H9 (cell line): Measurements from ENCODE around the gene SRSF4. TPM values are rescaled to one million over a fixed set of nuclear protein-coding genes. Genes with fewer than 3 reads are reported as not detected.

Experiments used
- DNase-seq: peaks from one replicate; pipeline ENCODE4 v3.0.0-alpha.2; 2017
- H2AFZ ChIP-seq: one replicate; pipeline ENCODE4 v1.6.1; 2013; ENCODE audit warnings: mild to moderate bottlenecking, low read length, control low read depth, moderate library complexity
- H2AK5ac ChIP-seq: 2 replicates; pipeline ENCODE4 v1.6.1; 2013; ENCODE audit warnings: low read length, control low read depth, mixed read lengths; ENCODE audit not compliant: insufficient read length
- H2BK120ac ChIP-seq: one replicate; pipeline ENCODE4 v1.6.1; 2013; ENCODE audit warnings: low read depth, mild to moderate bottlenecking, low read length, control low read depth, inconsistent platforms; ENCODE audit not compliant: poor library complexity, severe bottlenecking
- H2BK12ac ChIP-seq: 2 replicates; pipeline ENCODE4 v1.6.1; 2013; ENCODE audit warnings: low read length, control low read depth, mixed read lengths, low read depth; ENCODE audit not compliant: insufficient read length
- H2BK15ac ChIP-seq: 2 replicates; pipeline ENCODE4 v1.6.1; 2013; ENCODE audit warnings: low read depth, low read length, control low read depth
- H2BK20ac ChIP-seq: one replicate; pipeline ENCODE4 v1.6.1; 2013; ENCODE audit warnings: low read depth, mild to moderate bottlenecking, low read length, control low read depth, inconsistent platforms; ENCODE audit not compliant: poor library complexity, severe bottlenecking
- H2BK5ac ChIP-seq: 2 replicates; pipeline ENCODE4 v1.6.1; 2013; ENCODE audit warnings: low read length, control low read depth, mixed read lengths; ENCODE audit not compliant: insufficient read length
- H3K14ac ChIP-seq: 2 replicates; pipeline ENCODE4 v1.6.1; 2013; ENCODE audit warnings: low read length, control low read depth; ENCODE audit not compliant: insufficient read depth
- H3K18ac ChIP-seq: 2 replicates; pipeline ENCODE4 v1.6.1; 2013; ENCODE audit warnings: low read depth, mild to moderate bottlenecking, mixed read lengths, low read length, control low read depth; ENCODE audit not compliant: insufficient read length
- H3K23ac ChIP-seq: 2 replicates; pipeline ENCODE4 v1.6.1; 2013; ENCODE audit warnings: low read length, control low read depth, mixed read lengths, low read depth; ENCODE audit not compliant: insufficient read length
- H3K23me2 ChIP-seq: 2 replicates; pipeline ENCODE4 v1.6.1; 2013; ENCODE audit warnings: low read depth, mild to moderate bottlenecking, mixed read lengths, low read length, control low read depth; ENCODE audit not compliant: insufficient read length, poor library complexity, severe bottlenecking
- H3K27ac ChIP-seq: 2 replicates; pipeline ENCODE4 v1.5.1; 2013; ENCODE audit warnings: low read length, control low read depth, mixed read lengths, low read depth; ENCODE audit not compliant: insufficient read length
- H3K27me3 ChIP-seq: 2 replicates; pipeline ENCODE4 v1.6.1; 2013; ENCODE audit warnings: low read length, control low read depth, inconsistent platforms; ENCODE audit not compliant: insufficient read depth
- H3K4ac ChIP-seq: 2 replicates; pipeline ENCODE4 v1.6.1; 2013; ENCODE audit warnings: low read depth, mild to moderate bottlenecking, control low read depth, inconsistent platforms, low read length, moderate library complexity
- H3K4me1 ChIP-seq: 2 replicates; pipeline ENCODE4 v1.6.1; 2013; ENCODE audit warnings: low read length, control low read depth, inconsistent platforms; ENCODE audit not compliant: insufficient read depth
- H3K4me2 ChIP-seq: 2 replicates; pipeline ENCODE4 v1.6.1; 2013; ENCODE audit warnings: low read length, control low read depth, mixed read lengths; ENCODE audit not compliant: insufficient read length, insufficient read depth
- H3K56ac ChIP-seq: 2 replicates; pipeline ENCODE4 v1.6.1; 2013; ENCODE audit warnings: low read depth, mild to moderate bottlenecking, mixed read lengths, low read length, control low read depth; ENCODE audit not compliant: insufficient read length
- H3K79me1 ChIP-seq: 2 replicates; pipeline ENCODE4 v1.6.1; 2013; ENCODE audit warnings: low read depth, mild to moderate bottlenecking, moderate library complexity, low read length, control low read depth, inconsistent platforms; ENCODE audit not compliant: insufficient read depth, poor library complexity, severe bottlenecking
- H3K79me2 ChIP-seq: 2 replicates; pipeline ENCODE4 v1.6.1; 2013; ENCODE audit warnings: low read length, control low read depth, inconsistent platforms; ENCODE audit not compliant: insufficient read depth
- H3K9ac ChIP-seq: 2 replicates; pipeline ENCODE4 v1.6.1; 2013; ENCODE audit warnings: low read length, control low read depth, mixed read lengths; ENCODE audit not compliant: insufficient read length; ENCODE audit errors: extremely low read depth
- H3K9me3 ChIP-seq: one replicate; pipeline ENCODE4 v1.6.1; 2013; ENCODE audit warnings: low read depth, low read length, inconsistent platforms; ENCODE audit not compliant: control insufficient read depth
- H3T11ph ChIP-seq: one replicate; pipeline ENCODE4 v1.6.1; 2013; ENCODE audit warnings: mild to moderate bottlenecking, low read length, control low read depth, inconsistent platforms
- H4K20me1 ChIP-seq: one replicate; pipeline ENCODE4 v1.6.1; 2013; ENCODE audit not compliant: control insufficient read depth, insufficient read length, insufficient read depth
- H4K5ac ChIP-seq: 2 replicates; pipeline ENCODE4 v1.6.1; 2013; ENCODE audit warnings: low read depth, mild to moderate bottlenecking, mixed read lengths, low read length, control low read depth; ENCODE audit not compliant: insufficient read length
- H4K8ac ChIP-seq: replicated peaks from 2 replicates; pipeline ENCODE4 v1.6.1; 2013; ENCODE audit warnings: low read length, control low read depth, mixed read lengths, low read depth; ENCODE audit not compliant: insufficient read length
- H4K91ac ChIP-seq: 2 replicates; pipeline ENCODE4 v1.6.1; 2013; ENCODE audit warnings: low read depth, mild to moderate bottlenecking, moderate library complexity, mixed read lengths, low read length, control low read depth; ENCODE audit not compliant: insufficient read length
- H3K27ac Mint-ChIP-seq, 3 experiments: 2 replicates in 2 of 3; 3 replicates in 1 of 3; pipeline ENCODE4 v1.8.0; 2020 to 2021; ENCODE audit warnings: mixed read lengths in 3 of 3, mild to moderate bottlenecking in 1 of 3, moderate library complexity in 1 of 3
- H3K27me3 Mint-ChIP-seq: 2 replicates; pipeline ENCODE4 v1.8.0; 2021; ENCODE audit warnings: low read depth, mild to moderate bottlenecking, moderate library complexity, mixed read lengths
- H3K36me3 Mint-ChIP-seq, 3 experiments: 2 replicates in 2 of 3; 3 replicates in 1 of 3; pipeline ENCODE4 v1.8.0; 2020 to 2021; ENCODE audit warnings: low read depth in 3 of 3, mixed read lengths in 3 of 3; ENCODE audit not compliant: insufficient read depth in 1 of 3
- H3K4me1 Mint-ChIP-seq, 2 experiments: 2 replicates each; pipeline ENCODE4 v1.8.0; 2020; ENCODE audit warnings: mixed read lengths in 2 of 2
- H3K4me3 Mint-ChIP-seq, 2 experiments: 2 replicates in 1 of 2; 3 replicates in 1 of 2; pipeline ENCODE4 v1.8.0; 2020 to 2021; ENCODE audit warnings: mild to moderate bottlenecking in 2 of 2, mixed read lengths in 2 of 2, moderate library complexity in 1 of 2
- H3K9me3 Mint-ChIP-seq, 2 experiments: 2 replicates in 1 of 2; 3 replicates in 1 of 2; pipeline ENCODE4 v1.8.0; 2020; ENCODE audit warnings: mild to moderate bottlenecking in 2 of 2, mixed read lengths in 2 of 2, moderate library complexity in 1 of 2
- CTCF ChIP-seq: fragments of 200-600 bp; sonication (generic); conservative IDR thresholded peaks from 3 replicates; pipeline ENCODE4 v1.8.0; 2021; ENCODE audit warnings: antibody characterized with exemption, mild to moderate bottlenecking
- WGBS: extraction: QIAGEN DNeasy Blood & Tissue Kit; methylation state at CpG from one replicate; pipeline ENCODE4 v1.1.7; 2013; ENCODE audit warnings: missing lambda C conversion rate, low lambda C conversion rate, mixed read lengths; ENCODE audit not compliant: insufficient read length; ENCODE audit errors: extremely low coverage; 5-methylcytosine and 5-hydroxymethylcytosine counted together
- total RNA-seq: library from RNA; stranded (reverse); gene quantifications from 2 replicates; pipeline ENCODE4 v1.2.1, GENCODE V29; 2021

SRSF4 gene
- total RNA-seq, 1 experiment from 2014 or later: 90.6 TPM

- Histone ChIP-seq H3K27ac (no peak overlapping the region), H3K18ac (no peak overlapping the region), H3K9me3 (no peaks in the 10 kb centered on the region), H3K4me2 (no peak overlapping the region), H4K20me1 (no peaks in the 10 kb centered on the region), H4K91ac (no peak overlapping the region), H3K14ac (no peak overlapping the region), H3K23me2 (no peaks in the 10 kb centered on the region), H2BK15ac (no peak overlapping the region), H2BK20ac (no peak overlapping the region), H3K4ac (no peak overlapping the region), H3K79me2 (no peaks in the 10 kb centered on the region), H3K4me1 (no peaks in the 10 kb centered on the region), H2AK5ac (no peak overlapping the region), H3K27me3 (no peaks in the 10 kb centered on the region), H3K23ac (no peak overlapping the region), H3K79me1 (no peaks in the 10 kb centered on the region), H2BK5ac (no peak overlapping the region), H3K9ac (no peak overlapping the region), H3T11ph (no peak overlapping the region), H2BK120ac (no peak overlapping the region), H4K5ac (no peak overlapping the region), H4K8ac (no peak overlapping the region), H2AFZ (no peak overlapping the region), H3K56ac (no peak overlapping the region), H2BK12ac (no peak overlapping the region)
- no CpG with 5 or more reads among the region's 3 CpGs for WGBS
- Mint-ChIP-seq H3K27me3 (no peaks in the 10 kb centered on the region), H3K9me3 (no peaks in the 10 kb centered on the region), H3K4me3 (no peak overlapping the region), H3K27ac (peak overlapping the region; percentile 1 to 68 (median 32); a peak in 6 of 7 replicates), H3K36me3 (peaks cover 0 to 23% (median 17%) of the 10 kb centered on the region in 3 experiments; a peak in 6 of 7 replicates), H3K4me1 (peaks cover 24 to 30% of the 10 kb centered on the region in 2 experiments)
- TF ChIP-seq CTCF: no peak
- no peak for DNase-seq
Measured at GRCh38 chr1:29221296-29221695, 39.6 kb upstream of the SRSF4 start.
